ENCODE measurements around the gene SLC29A3.

DNA sequence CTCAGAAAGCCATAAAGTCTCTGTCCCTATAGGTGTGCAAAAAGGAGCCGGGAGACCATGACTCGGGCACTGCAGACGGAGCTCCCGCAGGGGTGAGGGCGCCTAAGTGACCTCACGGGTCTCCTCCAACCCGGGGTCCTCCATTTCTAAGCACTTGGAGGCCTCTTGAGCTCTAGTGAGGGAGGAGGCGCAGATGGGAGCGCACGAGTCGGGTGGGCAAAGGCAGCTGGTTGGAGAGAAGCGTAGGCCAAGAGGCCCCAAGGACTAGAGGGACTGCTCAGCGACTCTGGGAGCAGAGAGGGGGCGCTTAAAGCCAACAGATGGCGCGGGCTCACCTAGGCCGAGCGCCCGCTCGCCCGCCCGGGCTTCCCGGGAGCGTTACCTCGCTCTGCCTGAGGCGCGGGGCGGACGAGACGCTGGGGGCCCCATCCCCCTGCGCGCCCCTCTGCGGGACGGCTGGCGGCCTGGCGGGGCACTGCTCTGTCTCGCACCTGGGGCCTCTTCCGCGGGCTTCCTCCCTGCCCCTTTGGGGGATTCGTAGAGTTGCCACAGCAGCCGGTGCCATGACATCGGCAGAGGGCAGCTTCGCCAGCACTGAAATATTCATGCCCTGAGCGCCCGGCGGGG is 77.1 kb downstream of the SLC29A3 start:
- TF ChIP-seq, protein P1, sequence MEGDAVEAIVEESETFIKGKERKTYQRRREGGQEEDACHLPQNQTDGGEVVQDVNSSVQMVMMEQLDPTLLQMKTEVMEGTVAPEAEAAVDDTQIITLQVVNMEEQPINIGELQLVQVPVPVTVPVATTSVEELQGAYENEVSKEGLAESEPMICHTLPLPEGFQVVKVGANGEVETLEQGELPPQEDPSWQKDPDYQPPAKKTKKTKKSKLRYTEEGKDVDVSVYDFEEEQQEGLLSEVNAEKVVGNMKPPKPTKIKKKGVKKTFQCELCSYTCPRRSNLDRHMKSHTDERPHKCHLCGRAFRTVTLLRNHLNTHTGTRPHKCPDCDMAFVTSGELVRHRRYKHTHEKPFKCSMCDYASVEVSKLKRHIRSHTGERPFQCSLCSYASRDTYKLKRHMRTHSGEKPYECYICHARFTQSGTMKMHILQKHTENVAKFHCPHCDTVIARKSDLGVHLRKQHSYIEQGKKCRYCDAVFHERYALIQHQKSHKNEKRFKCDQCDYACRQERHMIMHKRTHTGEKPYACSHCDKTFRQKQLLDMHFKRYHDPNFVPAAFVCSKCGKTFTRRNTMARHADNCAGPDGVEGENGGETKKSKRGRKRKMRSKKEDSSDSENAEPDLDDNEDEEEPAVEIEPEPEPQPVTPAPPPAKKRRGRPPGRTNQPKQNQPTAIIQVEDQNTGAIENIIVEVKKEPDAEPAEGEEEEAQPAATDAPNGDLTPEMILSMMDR (IDR thresholded peaks at IDR 0.05; ENCODE audit: borderline replicate concordance, extremely low read depth, low read length, poor library complexity, severe bottlenecking) = no peak
- no peak for TF ChIP-seq EZH2 (IDR thresholded peaks at IDR 0.05; ENCODE audit: borderline replicate concordance, low read depth, low read length, severe bottlenecking)

Data from DND-41 (cell line).